Heart right ventricle (tissue), 16 donors: ENCODE data around the gene COMMD1. TPM values are rescaled to one million over a fixed set of nuclear protein-coding genes. Genes with fewer than 3 reads are reported as not detected.

Experiments
- ATAC-seq, 8 donors: fragments of 200-7000 bp; cut with Tn5 transposase; one replicate each; pipeline ENCODE4 v1.9.1; 2020; ENCODE audit warnings: mild to moderate bottlenecking in 8 of 8, moderate library complexity in 8 of 8, moderate number of reproducible peaks in 1 of 8
- DNase-seq, 2 donors: peaks; one replicate each; pipeline ENCODE4 v3.0.0-alpha.2; 2020
- H3K27ac ChIP-seq, 10 donors: fragments of 200-600 bp; sonication (generic) in 2 of 10; one replicate each; pipeline versions ENCODE4 v1.5.0 to v1.8.0; 2020 to 2022; ENCODE audit warnings: mild to moderate bottlenecking in 3 of 10
- H3K27me3 ChIP-seq, 7 donors: fragments of 200-600 bp; one replicate each; pipeline ENCODE4 v1.8.0; 2021 to 2022; ENCODE audit warnings: mild to moderate bottlenecking in 2 of 7
- H3K36me3 ChIP-seq, 9 donors: fragments of 200-600 bp; sonication (generic) in 1 of 9; one replicate each; pipeline versions ENCODE4 v1.5.0 to v1.8.0; 2020 to 2022; ENCODE audit warnings: mild to moderate bottlenecking in 2 of 9
- H3K4me1 ChIP-seq, 9 donors: fragments of 200-600 bp; sonication (generic) in 1 of 9; one replicate each; pipeline versions ENCODE4 v1.5.0 to v1.8.0; 2020 to 2022; ENCODE audit warnings: mild to moderate bottlenecking in 4 of 9
- H3K4me3 ChIP-seq, 10 donors: fragments of 200-600 bp; sonication (generic) in 2 of 10; one replicate each; pipeline versions ENCODE4 v1.5.0 to v1.8.0; 2020 to 2022; ENCODE audit warnings: mild to moderate bottlenecking in 7 of 10, moderate library complexity in 2 of 10
- H3K9me3 ChIP-seq, 11 donors: fragments of 200-600 bp in 10 of 11; sonication (generic) in 2 of 11; one replicate each; pipeline versions ENCODE4 v1.5.0 to v1.8.0; 2013 to 2022; ENCODE audit warnings: mild to moderate bottlenecking in 2 of 11, control low read depth in 1 of 11, moderate library complexity in 1 of 11
- CTCF ChIP-seq, 9 donors: fragments of 200-600 bp; sonication (generic) in 2 of 9; IDR thresholded peaks; one replicate each; pipeline versions ENCODE4 v1.5.0 to v1.8.0; 2021 to 2022; ENCODE audit warnings: antibody characterized with exemption in 9 of 9, mild to moderate bottlenecking in 5 of 9, moderate library complexity in 1 of 9
- WGBS, 2 donors: extraction: QIAGEN DNeasy Blood & Tissue Kit; methylation state at CpG; one replicate each; pipeline ENCODE4 v1.1.7; 2013; ENCODE audit warnings: inconsistent platforms in 1 of 2; 5-methylcytosine and 5-hydroxymethylcytosine counted together
- intact Hi-C, 10 donors: fragments of 100-400 bp; cut with DNase I; formaldehyde crosslinking; loops; one replicate each; pipeline versions ENCODE4 v1.11.1 to v1.14.2; 2022
- polyA plus RNA-seq, 2 donors: library from polyadenylated mRNA; stranded (reverse); fragments of 200-250 nt; gene quantifications; one replicate each; pipeline ENCODE4 v1.2.3, GENCODE V29; 2013
- total RNA-seq, 10 donors: library from RNA; stranded (reverse); fragmentation: NEBNext Ultra II Directional in 3 of 10; extraction: Animal tissue kit (Norgen Biotek cat#: 25700) in 3 of 10; gene quantifications; one replicate each; pipeline versions ENCODE4 v1.2.1 to v1.2.4, GENCODE V29; 2021 to 2023
- donor health status: Arrhythmogenic right ventricular cardiomyopathy.
- donor health status: ischemic (EF 13 %, LVEDD 7.1; RV severe dilation, severe dysfunction).
- donor health status: healthy with polysubstance abuse.
- donor health status: DM: no; HTN: yes; CAD: no.
- donor health status: DM: no; HTN: no; CAD: no.
- donor health status: ischemic (EF 25% LVEDD 6.9; RV normal size, moderate dysfunction).
- donor health status: ischemic (EF 25% LVEDD 5.7; RV mildly dilated, moderate dysfunction).
- donor health status: healthy.
- donor health status: DM: yes; HTN: yes; CAD: no.
- donor health status: Ischemic cardiomyopathy.
- donor health status: ischemic (EF 35%, LVEDD 5.7; RV mildly dilated, moderate dysfunction).
- donor health status: nonischemic (EF 11% LVEDD 7.7; RV severe dilation, severe dysfunction).
- donor health status: DM: yes; HTN: yes; CAD: no.
- donor health status: PGD.
- donor health status: ischemic (EF 29% LVEDD 5.4; RV normal size, mild dysfunction).
- donor health status: nonischemic (EF 23%, LVEDD 6.1; RV moderate dilation, normal function).

The COMMD1 gene
- total and polyA plus RNA-seq, 12 donors: 51.1 to 90.2 (median 64.4) TPM

GRCh38 chr2:62102402-62102920 is 197.0 kb downstream of the COMMD1 start:
- DNase-seq (no peak), ATAC-seq (no peak)
- Histone ChIP-seq H3K27ac (no peak overlapping the region), H3K4me3 (no peak overlapping the region), H3K27me3 (no peaks in the 10 kb centered on the region), H3K9me3 (no peaks in the 10 kb centered on the region), H3K4me1 (peaks cover 0 to 12% (median 0%) of the 10 kb centered on the region in 9 donors), H3K36me3 (no peaks in the 10 kb centered on the region)
- TF ChIP-seq CTCF (IDR thresholded peaks at IDR 0.05): no peak
- WGBS, 2 donors: 98% methylated on average over 1 of the region's 1 CpG
- intact Hi-C loops: no loop called here

GRCh38 chr2:62109554-62109953 is 204.1 kb downstream of the COMMD1 start:
- Histone ChIP-seq H3K4me1 (peaks cover 0 to 37% (median 20%) of the 10 kb centered on the region in 9 donors), H3K27ac (no peak overlapping the region), H3K27me3 (no peaks in the 10 kb centered on the region), H3K9me3 (no peaks in the 10 kb centered on the region), H3K36me3 (no peaks in the 10 kb centered on the region), H3K4me3 (no peak overlapping the region)
- 71 to 82% methylated on average over 2 of the region's 2 CpGs for WGBS, 2 donors
- intact Hi-C loops: no loop called here
- TF ChIP-seq CTCF (IDR thresholded peaks at IDR 0.05): no peak
- DNase-seq: no peak
- ATAC-seq: no peak

GRCh38 chr2:62110415-62111025 is 205.0 kb downstream of the COMMD1 start:
- no peaks in the 10 kb centered on the region for H3K36me3 ChIP-seq
- no peaks in the 10 kb centered on the region for H3K9me3 ChIP-seq
- ATAC-seq (no peak), DNase-seq (no peak)
- no peaks in the 10 kb centered on the region for H3K27me3 ChIP-seq
- H3K4me1 ChIP-seq: peaks cover 0 to 46% (median 20%) of the 10 kb centered on the region in 9 donors
- TF ChIP-seq CTCF (IDR thresholded peaks at IDR 0.05): no peak
- intact Hi-C loops: no loop called here
- no peak overlapping the region for H3K27ac ChIP-seq
- 79 to 85% methylated on average over 4 of the region's 4 CpGs for WGBS, 2 donors
- no peak overlapping the region for H3K4me3 ChIP-seq

GRCh38 chr2:62112179-62112578 is 206.7 kb downstream of the COMMD1 start:
- no peaks in the 10 kb centered on the region for H3K36me3 ChIP-seq
- H3K4me3 ChIP-seq: no peak overlapping the region
- peak overlapping the region in 4 of 10 donors; percentile 29 to 63 (median 56) for H3K27ac ChIP-seq
- no peaks in the 10 kb centered on the region for H3K27me3 ChIP-seq
- intact Hi-C loops: no loop called here
- no peaks in the 10 kb centered on the region for H3K9me3 ChIP-seq
- DNase-seq (no peak), ATAC-seq (peak in 2 of 8 donors; percentile 41 to 46)
- 40 to 45% methylated on average over 2 of the region's 2 CpGs for WGBS, 2 donors
- TF ChIP-seq CTCF (IDR thresholded peaks at IDR 0.05): no peak
- H3K4me1 ChIP-seq: peaks cover 0 to 49% (median 20%) of the 10 kb centered on the region in 9 donors
